GM18526 (cell line): Measurements from ENCODE around the gene GPR161.

Experiments
- POLR2A ChIP-seq: IDR thresholded peaks from 3 replicates; pipeline ENCODE4 v1.6.1; 2011; ENCODE audit not compliant: insufficient read length; ENCODE audit errors: extremely low read depth

Gene GPR161

GRCh38 chr1:168129933-168130332 is 6.8 kb downstream of the GPR161 start:
- no peak for TF ChIP-seq POLR2A

GRCh38 chr1:168127503-168127902 is 9.2 kb downstream of the GPR161 start:
- TF ChIP-seq POLR2A: no peak

- no peak for TF ChIP-seq POLR2A
Observed at GRCh38 chr1:168125051-168125450, 11.7 kb downstream of the GPR161 start.

GRCh38 chr1:168121401-168122011 is 15.2 kb downstream of the GPR161 start:
- no peak for TF ChIP-seq POLR2A

DNA sequence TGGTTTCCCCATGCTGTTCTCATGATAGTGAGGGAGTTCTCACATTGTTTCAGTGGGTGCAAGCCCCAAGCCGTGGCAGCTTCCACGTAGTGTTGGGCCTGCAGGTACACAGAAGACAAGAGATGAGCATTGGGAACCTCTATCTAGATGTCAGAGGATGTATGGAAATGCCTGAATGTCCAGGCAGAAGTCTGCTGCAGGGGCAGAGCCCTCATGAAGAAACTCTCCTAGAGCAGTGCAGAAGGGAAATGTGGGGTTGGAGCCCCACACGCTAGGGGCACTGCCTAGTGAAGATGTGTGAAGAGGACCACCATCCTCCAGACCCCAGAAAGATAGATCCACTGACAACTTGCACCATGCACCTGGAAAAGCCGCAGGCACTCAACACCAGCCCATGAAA is 17.0 kb downstream of the GPR161 start:
- no peak for TF ChIP-seq POLR2A

- no peak for TF ChIP-seq POLR2A
Observed at GRCh38 chr1:168116327-168116799, 20.4 kb downstream of the GPR161 start.

- TF ChIP-seq POLR2A: no peak
Observed at GRCh38 chr1:168114845-168115244, 21.9 kb downstream of the GPR161 start.

DNA sequence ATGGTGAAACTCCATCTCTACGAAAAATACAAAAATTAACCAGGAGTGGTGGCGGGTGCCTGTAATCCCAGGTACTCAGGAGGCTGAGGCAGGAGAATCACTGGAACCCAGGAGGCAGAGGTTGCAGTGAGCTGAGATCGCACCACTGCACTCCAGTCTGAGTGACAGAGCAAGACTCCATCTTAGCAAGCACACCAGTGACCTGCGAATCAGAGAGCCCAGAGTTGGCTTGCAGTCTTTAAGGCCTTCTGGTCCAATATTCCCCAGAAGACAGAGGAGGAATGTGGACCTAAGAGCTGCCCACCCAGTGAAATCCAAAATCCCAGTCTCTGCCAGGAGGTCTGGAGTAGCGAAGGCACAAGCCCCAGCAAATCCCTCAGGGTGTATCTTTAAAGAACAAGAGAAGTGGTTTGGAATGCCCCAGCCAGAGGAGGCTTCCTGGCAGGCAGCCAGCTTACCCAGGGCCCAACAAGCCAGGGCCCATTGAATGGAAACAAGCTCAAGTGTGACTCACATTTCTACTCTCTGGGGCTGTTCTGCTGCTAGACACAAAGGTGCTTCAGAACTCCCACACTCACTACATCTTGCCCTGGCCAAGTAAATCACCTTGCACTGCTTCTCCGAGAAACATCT is 23.9 kb downstream of the GPR161 start:
- TF ChIP-seq POLR2A: no peak

DNA sequence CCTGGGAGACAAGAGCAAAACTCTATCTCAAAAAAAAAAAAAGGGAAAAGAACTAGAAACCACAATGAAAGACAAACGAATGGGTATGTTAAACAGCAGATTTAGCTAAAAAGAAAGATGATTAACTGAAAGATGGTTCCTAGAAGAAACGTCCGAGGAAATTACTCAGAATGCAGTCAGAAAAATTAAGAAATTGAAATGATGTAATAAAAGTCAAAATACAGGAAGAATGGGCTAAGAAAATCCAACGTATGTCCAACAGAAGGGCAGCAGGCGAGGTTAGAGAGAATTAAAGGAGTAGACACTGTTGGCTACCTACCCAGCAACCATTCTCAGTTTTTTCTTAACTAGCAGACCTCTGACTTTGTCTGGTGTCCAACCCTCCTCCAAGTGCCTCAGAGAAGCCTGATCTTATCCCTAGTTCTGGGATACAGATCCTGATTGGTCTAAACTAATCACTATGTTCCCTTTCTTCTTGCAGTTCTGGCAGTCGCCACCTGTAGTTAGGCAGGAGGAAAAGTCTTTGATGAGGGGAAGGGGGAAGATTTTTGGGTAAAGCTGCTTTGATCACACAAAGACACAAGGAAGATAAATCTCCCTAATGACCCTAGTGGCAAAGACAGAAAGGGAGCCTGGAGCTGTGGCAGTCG is 25.7 kb downstream of the GPR161 start:
- TF ChIP-seq POLR2A: no peak

GRCh38 chr1:168106274-168106673 is 30.5 kb downstream of the GPR161 start:
- TF ChIP-seq POLR2A: no peak

DNA sequence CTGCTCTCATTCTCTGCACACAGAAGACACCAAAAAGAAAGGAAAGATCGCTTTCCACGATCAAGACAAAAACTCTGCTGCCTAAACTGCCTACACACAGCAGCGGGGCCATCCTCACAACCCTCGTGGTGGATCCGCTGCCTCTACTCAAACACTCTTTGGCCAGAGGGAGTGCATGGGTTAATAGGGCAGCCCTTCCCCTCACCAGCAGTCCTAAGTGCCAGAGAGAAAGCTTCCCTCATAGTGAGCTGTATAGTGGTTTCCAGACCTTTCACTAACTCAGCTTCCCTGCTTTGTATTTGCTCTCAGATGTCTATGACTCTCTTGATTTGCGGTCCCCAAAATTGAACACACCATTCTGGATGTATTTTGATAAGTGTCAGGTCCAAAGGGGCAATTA is 30.9 kb downstream of the GPR161 start:
- TF ChIP-seq POLR2A: no peak

- TF ChIP-seq POLR2A: no peak
Observed at GRCh38 chr1:168104535-168104934, 32.2 kb downstream of the GPR161 start.

GRCh38 chr1:168102487-168102886 is 34.2 kb downstream of the GPR161 start:
- TF ChIP-seq POLR2A: no peak

DNA sequence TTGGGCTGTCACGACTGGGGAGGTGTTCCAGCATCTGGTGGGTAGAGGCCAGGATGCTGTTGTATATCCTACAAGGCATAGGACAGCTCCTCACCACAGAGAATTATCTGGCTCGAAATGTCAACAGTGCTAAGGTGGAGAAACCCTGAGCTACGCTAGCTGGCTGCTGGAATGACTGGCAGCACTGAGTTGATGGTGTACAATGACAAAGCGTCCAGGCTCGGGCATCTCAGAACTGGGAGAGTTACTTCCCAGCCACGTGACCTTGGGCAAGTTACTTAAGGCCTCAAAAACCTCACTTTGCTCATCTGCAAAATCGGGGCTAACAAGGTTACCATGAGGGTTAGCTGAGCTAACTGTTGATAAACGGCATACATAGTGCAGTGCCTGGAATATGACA is 35.4 kb downstream of the GPR161 start:
- TF ChIP-seq POLR2A: no peak

DNA sequence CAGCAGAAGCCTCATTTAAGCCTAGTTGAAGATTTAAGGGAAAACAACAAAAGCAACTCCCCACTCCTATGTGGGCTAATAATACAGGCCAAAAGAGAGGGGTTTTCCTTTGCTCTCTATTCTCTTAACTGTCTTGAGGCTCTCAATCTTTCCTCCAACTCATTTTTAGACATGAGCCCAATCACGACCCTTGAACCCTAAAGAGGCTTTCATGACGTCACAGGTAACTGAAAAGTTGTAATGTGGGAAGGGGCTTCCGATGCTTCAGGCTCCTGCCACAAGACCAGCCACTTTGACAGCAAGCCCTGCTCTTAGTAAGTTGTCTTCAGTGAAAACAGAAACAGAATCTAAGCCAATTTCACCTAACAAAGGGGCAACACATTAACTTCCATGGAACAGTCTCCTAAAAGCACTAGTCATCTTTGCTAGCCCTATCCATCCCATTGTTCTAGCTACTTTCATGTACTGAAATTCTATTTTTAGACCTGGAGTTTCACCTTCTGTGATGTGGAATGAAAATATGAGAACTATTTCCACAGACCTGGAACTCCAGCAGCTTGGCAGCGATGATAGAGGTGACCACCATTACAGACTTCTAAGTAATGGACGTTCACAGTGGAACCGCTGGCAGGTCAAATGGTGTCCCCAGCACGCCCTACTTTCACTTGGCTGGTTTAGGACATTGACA is 36.3 kb downstream of the GPR161 start:
- no peak for TF ChIP-seq POLR2A

DNA sequence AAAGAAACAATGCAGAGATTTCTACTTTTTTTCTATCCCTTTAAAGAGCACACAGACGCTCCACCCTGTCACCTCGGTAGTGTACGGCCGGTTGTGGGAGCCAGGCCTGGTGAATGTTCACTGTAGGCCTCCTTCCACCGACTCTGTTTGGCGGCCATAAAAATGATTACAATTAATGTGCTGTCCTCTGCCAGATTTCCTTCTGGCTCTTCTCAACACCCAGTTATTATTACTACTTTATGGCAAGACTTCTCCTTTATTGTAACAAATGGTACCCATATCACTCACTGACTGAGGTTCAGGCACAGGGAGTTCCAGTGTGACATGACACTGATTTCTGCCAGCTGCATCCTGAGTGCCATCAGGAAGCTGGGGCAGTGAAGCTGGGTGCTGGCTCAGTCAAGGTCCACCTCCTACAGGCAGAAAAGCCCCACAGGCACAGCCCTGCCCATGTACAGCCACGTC is 37.4 kb downstream of the GPR161 start:
- TF ChIP-seq POLR2A: no peak

- no peak for TF ChIP-seq POLR2A
Observed at GRCh38 chr1:168098534-168099320, 38.0 kb downstream of the GPR161 start.
